GM10266 (cell line): ENCODE results near the gene GORASP2.

Experiments
- DNase-seq: peaks from one replicate; pipeline ENCODE4 v3.0.0; 2012; ENCODE audit errors: extremely low spot score
- TF ChIP-seq, protein P1 (sequence below): IDR thresholded peaks from 2 replicates; pipeline ENCODE4 v1.5.1; 2012; ENCODE audit warnings: mild to moderate bottlenecking, low read depth; ENCODE audit not compliant: control insufficient read depth, insufficient read depth; ENCODE audit errors: missing control alignments

GORASP2 gene

GRCh38 chr2:170972296-170973224, 43.5 kb downstream of the GORASP2 start:
- DNase-seq, result no peak
- TF ChIP-seq, protein P1, sequence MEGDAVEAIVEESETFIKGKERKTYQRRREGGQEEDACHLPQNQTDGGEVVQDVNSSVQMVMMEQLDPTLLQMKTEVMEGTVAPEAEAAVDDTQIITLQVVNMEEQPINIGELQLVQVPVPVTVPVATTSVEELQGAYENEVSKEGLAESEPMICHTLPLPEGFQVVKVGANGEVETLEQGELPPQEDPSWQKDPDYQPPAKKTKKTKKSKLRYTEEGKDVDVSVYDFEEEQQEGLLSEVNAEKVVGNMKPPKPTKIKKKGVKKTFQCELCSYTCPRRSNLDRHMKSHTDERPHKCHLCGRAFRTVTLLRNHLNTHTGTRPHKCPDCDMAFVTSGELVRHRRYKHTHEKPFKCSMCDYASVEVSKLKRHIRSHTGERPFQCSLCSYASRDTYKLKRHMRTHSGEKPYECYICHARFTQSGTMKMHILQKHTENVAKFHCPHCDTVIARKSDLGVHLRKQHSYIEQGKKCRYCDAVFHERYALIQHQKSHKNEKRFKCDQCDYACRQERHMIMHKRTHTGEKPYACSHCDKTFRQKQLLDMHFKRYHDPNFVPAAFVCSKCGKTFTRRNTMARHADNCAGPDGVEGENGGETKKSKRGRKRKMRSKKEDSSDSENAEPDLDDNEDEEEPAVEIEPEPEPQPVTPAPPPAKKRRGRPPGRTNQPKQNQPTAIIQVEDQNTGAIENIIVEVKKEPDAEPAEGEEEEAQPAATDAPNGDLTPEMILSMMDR, result no peak

- DNase-seq, result no peak
- TF ChIP-seq, protein P1, result no peak
These were observed 44.1 kb downstream of the GORASP2 start for GRCh38 chr2:170973225-170973491.

- TF ChIP-seq, protein P1, result peak; percentile 93
- peak; percentile 96 for DNase-seq
These were observed 44.6 kb downstream of the GORASP2 start for GRCh38 chr2:170973492-170974303.

DNA sequence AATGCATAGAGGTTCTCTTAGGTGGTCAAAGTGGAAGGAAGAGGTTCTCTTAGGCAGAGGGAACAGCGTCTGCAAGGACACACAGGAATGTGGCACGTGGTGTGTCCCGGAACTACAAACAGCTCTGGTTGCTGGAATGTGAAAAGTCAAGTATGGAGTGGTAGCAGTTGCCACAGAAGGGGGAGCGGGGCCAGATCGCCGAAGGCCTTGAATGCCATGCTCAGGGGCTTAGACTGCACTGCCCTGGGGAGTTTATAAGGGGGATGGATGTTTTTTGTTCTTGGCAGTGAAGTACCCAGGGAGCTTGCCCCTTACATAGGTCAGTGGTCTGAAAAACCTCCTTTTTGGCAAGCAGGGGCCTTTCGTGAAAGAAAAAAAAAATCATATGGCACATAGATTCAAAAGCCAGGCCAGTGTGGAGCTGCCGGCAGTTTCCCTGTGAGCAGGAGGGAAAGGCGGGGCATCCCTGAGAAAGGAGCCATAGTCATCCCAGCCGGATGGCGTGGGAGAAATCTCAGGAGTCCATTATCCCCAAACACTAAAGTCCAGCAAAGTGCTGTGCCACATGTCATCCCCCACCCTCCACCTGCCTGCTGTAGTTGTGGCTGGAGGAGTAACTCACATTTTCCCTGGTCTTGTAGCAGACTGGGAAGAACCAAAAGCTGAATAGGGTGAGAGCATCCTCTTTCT, 45.4 kb downstream of the GORASP2 start:
- no peak for DNase-seq
- TF ChIP-seq, protein P1, result no peak

GRCh38 chr2:170975127-170975942, 46.3 kb downstream of the GORASP2 start:
- DNase-seq, result no peak
- TF ChIP-seq, protein P1, result no peak

DNA sequence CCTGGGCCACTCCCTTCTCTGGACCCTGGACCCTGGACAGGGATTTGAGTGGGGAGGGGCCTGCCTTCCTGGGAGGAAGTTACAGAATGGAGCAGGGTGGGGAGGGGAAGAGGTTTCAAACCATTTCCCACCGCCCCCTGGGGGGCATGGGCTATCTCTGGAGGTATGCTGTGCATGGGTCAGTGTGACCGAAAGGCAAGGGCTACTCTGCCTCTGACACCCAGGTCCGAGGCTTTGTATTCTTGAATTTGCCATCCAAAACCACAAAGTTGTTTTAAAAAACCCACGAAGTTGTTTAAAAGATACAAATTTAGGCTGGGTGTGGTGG, 46.9 kb downstream of the GORASP2 start:
- TF ChIP-seq, protein P1, result no peak

More for the DNA sequence above, 46.9 kb downstream of the GORASP2 start:
- no peak for DNase-seq
